Measurements from ENCODE around the gene PTCD2.

Gene PTCD2

GRCh38 chr5:72284559-72285423 is 35.4 kb upstream of the PTCD2 start:
- H3K36me3 ChIP-seq (ENCODE audit: control insufficient read depth in 1 of 2, insufficient read depth in 2 of 2, low read length in 2 of 2) = no peaks in the 10 kb centered on the region
- H3K27ac ChIP-seq (ENCODE audit: low read length) = no peak overlapping the region
- no peak overlapping the region for H3K4me3 ChIP-seq (ENCODE audit: low read depth in 1 of 2, low read length in 2 of 2)
- H3K9me3 ChIP-seq (ENCODE audit: control insufficient read depth in 1 of 2, low read length in 2 of 2) = no peaks in the 10 kb centered on the region
- peaks cover 0 to 20% of the 10 kb centered on the region in 2 donors for H3K4me1 ChIP-seq (ENCODE audit: control insufficient read depth in 1 of 2, insufficient read depth in 2 of 2, low read length in 2 of 2)
- no peaks in the 10 kb centered on the region for H3K27me3 ChIP-seq (ENCODE audit: low read depth, low read length)

GRCh38 chr5:72285424-72285821 is 34.8 kb upstream of the PTCD2 start:
- no peaks in the 10 kb centered on the region for H3K27me3 ChIP-seq (ENCODE audit: low read depth, low read length)
- no peak overlapping the region for H3K27ac ChIP-seq (ENCODE audit: low read length)
- H3K9me3 ChIP-seq (ENCODE audit: control insufficient read depth in 1 of 2, low read length in 2 of 2) = no peaks in the 10 kb centered on the region
- peaks cover 0 to 18% of the 10 kb centered on the region in 2 donors for H3K4me1 ChIP-seq (ENCODE audit: control insufficient read depth in 1 of 2, insufficient read depth in 2 of 2, low read length in 2 of 2)
- H3K36me3 ChIP-seq (ENCODE audit: control insufficient read depth in 1 of 2, insufficient read depth in 2 of 2, low read length in 2 of 2) = peaks cover 0 to 6% of the 10 kb centered on the region in 2 donors
- no peak overlapping the region for H3K4me3 ChIP-seq (ENCODE audit: low read depth in 1 of 2, low read length in 2 of 2)

- no peaks in the 10 kb centered on the region for H3K9me3 ChIP-seq (ENCODE audit: control insufficient read depth in 1 of 2, low read length in 2 of 2)
- H3K4me3 ChIP-seq (ENCODE audit: low read depth in 1 of 2, low read length in 2 of 2) = no peak overlapping the region
- no peak overlapping the region for H3K27ac ChIP-seq (ENCODE audit: low read length)
- H3K4me1 ChIP-seq (ENCODE audit: control insufficient read depth in 1 of 2, insufficient read depth in 2 of 2, low read length in 2 of 2) = peaks cover 0 to 11% of the 10 kb centered on the region in 2 donors
- no peaks in the 10 kb centered on the region for H3K27me3 ChIP-seq (ENCODE audit: low read depth, low read length)
- H3K36me3 ChIP-seq (ENCODE audit: control insufficient read depth in 1 of 2, insufficient read depth in 2 of 2, low read length in 2 of 2) = peaks cover 0 to 6% of the 10 kb centered on the region in 2 donors
Measured at GRCh38 chr5:72286798-72287197, 33.4 kb upstream of the PTCD2 start.

- Histone ChIP-seq H3K27me3 (ENCODE audit: low read depth, low read length) (no peaks in the 10 kb centered on the region), H3K36me3 (ENCODE audit: control insufficient read depth in 1 of 2, insufficient read depth in 2 of 2, low read length in 2 of 2) (peaks cover 0 to 6% of the 10 kb centered on the region in 2 donors), H3K4me3 (ENCODE audit: low read depth in 1 of 2, low read length in 2 of 2) (no peak overlapping the region), H3K9me3 (ENCODE audit: control insufficient read depth in 1 of 2, low read length in 2 of 2) (no peaks in the 10 kb centered on the region), H3K27ac (ENCODE audit: low read length) (no peak overlapping the region), H3K4me1 (ENCODE audit: control insufficient read depth in 1 of 2, insufficient read depth in 2 of 2, low read length in 2 of 2) (peaks cover 0 to 5% of the 10 kb centered on the region in 2 donors)
Measured at GRCh38 chr5:72288924-72289323, 31.2 kb upstream of the PTCD2 start.

- Histone ChIP-seq H3K4me3 (ENCODE audit: low read depth in 1 of 2, low read length in 2 of 2) (no peak overlapping the region), H3K27me3 (ENCODE audit: low read depth, low read length) (no peaks in the 10 kb centered on the region), H3K27ac (ENCODE audit: low read length) (no peak overlapping the region), H3K36me3 (ENCODE audit: control insufficient read depth in 1 of 2, insufficient read depth in 2 of 2, low read length in 2 of 2) (peaks cover 0 to 17% of the 10 kb centered on the region in 2 donors), H3K4me1 (ENCODE audit: control insufficient read depth in 1 of 2, insufficient read depth in 2 of 2, low read length in 2 of 2) (peaks cover 0 to 6% of the 10 kb centered on the region in 2 donors), H3K9me3 (ENCODE audit: control insufficient read depth in 1 of 2, low read length in 2 of 2) (no peaks in the 10 kb centered on the region)
Measured at GRCh38 chr5:72290356-72291133, 29.6 kb upstream of the PTCD2 start.

- no peaks in the 10 kb centered on the region for H3K27me3 ChIP-seq (ENCODE audit: low read depth, low read length)
- no peaks in the 10 kb centered on the region for H3K9me3 ChIP-seq (ENCODE audit: control insufficient read depth in 1 of 2, low read length in 2 of 2)
- H3K27ac ChIP-seq (ENCODE audit: low read length) = no peak overlapping the region
- peaks cover 0 to 17% of the 10 kb centered on the region in 2 donors for H3K36me3 ChIP-seq (ENCODE audit: control insufficient read depth in 1 of 2, insufficient read depth in 2 of 2, low read length in 2 of 2)
- H3K4me3 ChIP-seq (ENCODE audit: low read depth in 1 of 2, low read length in 2 of 2) = no peak overlapping the region
- peaks cover 0 to 6% of the 10 kb centered on the region in 2 donors for H3K4me1 ChIP-seq (ENCODE audit: control insufficient read depth in 1 of 2, insufficient read depth in 2 of 2, low read length in 2 of 2)
Measured at GRCh38 chr5:72291601-72292000, 28.6 kb upstream of the PTCD2 start.

- Histone ChIP-seq H3K27ac (ENCODE audit: low read length) (no peak overlapping the region), H3K27me3 (ENCODE audit: low read depth, low read length) (no peaks in the 10 kb centered on the region), H3K9me3 (ENCODE audit: control insufficient read depth in 1 of 2, low read length in 2 of 2) (no peaks in the 10 kb centered on the region), H3K36me3 (ENCODE audit: control insufficient read depth in 1 of 2, insufficient read depth in 2 of 2, low read length in 2 of 2) (peaks cover 0 to 17% of the 10 kb centered on the region in 2 donors), H3K4me3 (ENCODE audit: low read depth in 1 of 2, low read length in 2 of 2) (no peak overlapping the region), H3K4me1 (ENCODE audit: control insufficient read depth in 1 of 2, insufficient read depth in 2 of 2, low read length in 2 of 2) (peaks cover 0 to 6% of the 10 kb centered on the region in 2 donors)
Measured at GRCh38 chr5:72292411-72292810, 27.8 kb upstream of the PTCD2 start.

GRCh38 chr5:72293495-72294055 is 26.6 kb upstream of the PTCD2 start:
- no peak overlapping the region for H3K4me3 ChIP-seq (ENCODE audit: low read depth in 1 of 2, low read length in 2 of 2)
- H3K36me3 ChIP-seq (ENCODE audit: control insufficient read depth in 1 of 2, insufficient read depth in 2 of 2, low read length in 2 of 2) = peaks cover 0 to 17% of the 10 kb centered on the region in 2 donors
- no peaks in the 10 kb centered on the region for H3K9me3 ChIP-seq (ENCODE audit: control insufficient read depth in 1 of 2, low read length in 2 of 2)
- H3K4me1 ChIP-seq (ENCODE audit: control insufficient read depth in 1 of 2, insufficient read depth in 2 of 2, low read length in 2 of 2) = peaks cover 0 to 6% of the 10 kb centered on the region in 2 donors
- no peak overlapping the region for H3K27ac ChIP-seq (ENCODE audit: low read length)
- H3K27me3 ChIP-seq (ENCODE audit: low read depth, low read length) = no peaks in the 10 kb centered on the region

- Histone ChIP-seq H3K27ac (ENCODE audit: low read length) (no peak overlapping the region), H3K36me3 (ENCODE audit: control insufficient read depth in 1 of 2, insufficient read depth in 2 of 2, low read length in 2 of 2) (peaks cover 0 to 17% of the 10 kb centered on the region in 2 donors), H3K9me3 (ENCODE audit: control insufficient read depth in 1 of 2, low read length in 2 of 2) (no peaks in the 10 kb centered on the region), H3K27me3 (ENCODE audit: low read depth, low read length) (no peaks in the 10 kb centered on the region), H3K4me1 (ENCODE audit: control insufficient read depth in 1 of 2, insufficient read depth in 2 of 2, low read length in 2 of 2) (peaks cover 0 to 6% of the 10 kb centered on the region in 2 donors), H3K4me3 (ENCODE audit: low read depth in 1 of 2, low read length in 2 of 2) (no peak overlapping the region)
Measured at GRCh38 chr5:72294473-72294872, 25.7 kb upstream of the PTCD2 start.

GRCh38 chr5:72295539-72295938 is 24.6 kb upstream of the PTCD2 start:
- Histone ChIP-seq H3K9me3 (ENCODE audit: control insufficient read depth in 1 of 2, low read length in 2 of 2) (no peaks in the 10 kb centered on the region), H3K36me3 (ENCODE audit: control insufficient read depth in 1 of 2, insufficient read depth in 2 of 2, low read length in 2 of 2) (peaks cover 0 to 11% of the 10 kb centered on the region in 2 donors), H3K27me3 (ENCODE audit: low read depth, low read length) (no peaks in the 10 kb centered on the region), H3K27ac (ENCODE audit: low read length) (no peak overlapping the region), H3K4me3 (ENCODE audit: low read depth in 1 of 2, low read length in 2 of 2) (no peak overlapping the region), H3K4me1 (ENCODE audit: control insufficient read depth in 1 of 2, insufficient read depth in 2 of 2, low read length in 2 of 2) (peaks cover 0 to 6% of the 10 kb centered on the region in 2 donors)

GRCh38 chr5:72296256-72296655 is 23.9 kb upstream of the PTCD2 start:
- no peak overlapping the region for H3K4me3 ChIP-seq (ENCODE audit: low read depth in 1 of 2, low read length in 2 of 2)
- no peaks in the 10 kb centered on the region for H3K9me3 ChIP-seq (ENCODE audit: control insufficient read depth in 1 of 2, low read length in 2 of 2)
- H3K27me3 ChIP-seq (ENCODE audit: low read depth, low read length) = no peaks in the 10 kb centered on the region
- H3K36me3 ChIP-seq (ENCODE audit: control insufficient read depth in 1 of 2, insufficient read depth in 2 of 2, low read length in 2 of 2) = peaks cover 0 to 11% of the 10 kb centered on the region in 2 donors
- H3K4me1 ChIP-seq (ENCODE audit: control insufficient read depth in 1 of 2, insufficient read depth in 2 of 2, low read length in 2 of 2) = peaks cover 0 to 6% of the 10 kb centered on the region in 2 donors
- no peak overlapping the region for H3K27ac ChIP-seq (ENCODE audit: low read length)

All from muscle layer of duodenum (tissue), 2 donors.